ENCODE results near the gene HPCAL4.

- no peak for TF ChIP-seq EZH2 (IDR thresholded peaks at IDR 0.05; ENCODE audit: borderline replicate concordance, low read length)
- no peak for TF ChIP-seq CTCF (conservative IDR thresholded peaks at IDR 0.05 in 1 of 2, IDR thresholded peaks at IDR 0.05 in 1 of 2; ENCODE audit: extremely low read depth in 1 of 2, insufficient read depth in 1 of 2, low read depth in 1 of 2, low read length in 2 of 2)
Observed at GRCh38 chr1:39727221-39727931, 36.1 kb upstream of the HPCAL4 start.

Measured in mammary epithelial cell (primary cell).